GM18526 (cell line): ENCODE results near the gene SLC1A2.

Experiments used
- POLR2A ChIP-seq: IDR thresholded peaks from 3 replicates; pipeline ENCODE4 v1.6.1; 2011; ENCODE audit not compliant: insufficient read length; ENCODE audit errors: extremely low read depth

The SLC1A2 gene

GRCh38 chr11:35248558-35249323 is 170.6 kb downstream of the SLC1A2 start:
- no peak for TF ChIP-seq POLR2A

DNA sequence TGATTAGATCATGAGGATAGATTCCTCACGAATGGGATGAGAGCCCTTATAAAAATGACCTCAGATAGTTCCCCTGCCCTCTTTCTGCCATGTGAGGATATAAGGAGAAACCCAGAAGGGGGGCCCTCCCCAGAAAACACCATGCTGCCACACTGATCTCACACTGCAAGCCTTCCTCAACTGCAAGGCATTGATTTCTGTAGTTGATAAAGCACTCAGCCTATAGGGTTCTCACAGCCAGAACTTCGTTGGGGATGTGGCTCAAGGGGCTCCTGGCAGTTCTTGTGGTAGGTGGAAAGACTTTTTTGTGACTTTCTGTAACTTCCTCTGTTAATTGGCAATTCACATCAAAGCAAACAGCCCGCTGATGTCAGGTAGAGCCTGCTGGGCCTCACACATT is 171.5 kb downstream of the SLC1A2 start:
- no peak for TF ChIP-seq POLR2A

- no peak for TF ChIP-seq POLR2A
Measured at GRCh38 chr11:35247428-35247827, 171.9 kb downstream of the SLC1A2 start.

DNA sequence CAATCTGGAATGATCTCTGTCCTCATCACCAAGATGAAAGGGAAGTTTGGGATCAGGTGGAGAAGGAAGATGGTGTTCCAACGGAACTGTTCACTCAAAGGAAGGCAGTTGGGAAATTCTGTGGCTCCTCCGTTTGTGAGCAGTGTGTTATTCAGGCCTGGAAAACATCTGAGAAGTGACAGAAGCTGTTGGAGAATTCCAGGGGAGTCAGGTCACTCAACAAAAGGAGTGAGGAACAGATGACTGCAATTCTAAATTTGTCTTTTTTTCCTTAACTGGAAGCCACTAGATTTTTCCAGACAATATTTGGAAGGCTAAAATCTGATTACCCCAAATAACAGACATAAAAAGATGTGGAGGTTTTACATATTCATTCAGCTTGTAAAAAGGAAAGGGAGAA is 172.6 kb downstream of the SLC1A2 start:
- TF ChIP-seq POLR2A = no peak

DNA sequence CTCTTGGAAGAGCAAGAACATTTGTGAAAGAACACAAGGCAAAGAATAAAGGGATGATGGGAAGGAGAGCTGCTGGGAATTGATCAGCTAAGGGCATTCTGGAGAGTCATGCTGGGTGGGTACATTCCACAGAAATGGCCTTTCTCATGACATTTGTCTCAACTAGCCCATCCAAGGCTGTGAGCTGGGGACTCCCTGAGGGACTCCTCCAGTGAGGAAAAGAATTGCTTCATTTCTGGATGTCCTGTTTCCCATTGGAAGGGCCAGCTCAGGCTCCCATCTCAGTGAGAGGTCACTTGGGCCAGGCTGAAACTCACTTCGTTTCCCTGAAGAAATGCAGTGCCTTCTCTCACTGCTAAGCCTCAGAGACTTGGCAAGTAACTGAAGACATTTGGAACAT is 173.6 kb downstream of the SLC1A2 start:
- TF ChIP-seq POLR2A = no peak

DNA sequence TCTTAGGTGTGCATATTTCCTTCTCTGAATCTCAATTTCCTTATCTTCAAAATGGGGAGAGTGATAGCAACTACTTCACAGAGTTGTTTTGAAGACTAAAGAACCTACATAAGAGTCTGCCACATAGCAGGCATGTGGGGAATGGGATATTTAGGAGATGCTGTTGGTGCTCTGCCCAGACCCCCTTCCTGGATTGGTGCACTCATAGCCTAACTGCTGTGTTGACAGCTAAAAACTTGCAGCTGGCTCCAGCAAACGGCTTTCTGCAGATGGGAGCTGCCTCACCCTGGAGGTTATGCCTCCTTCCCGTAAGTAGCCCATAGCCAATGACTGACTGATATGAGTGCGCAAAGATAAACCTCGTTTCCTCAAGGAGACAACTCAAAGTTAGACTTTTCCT is 174.3 kb downstream of the SLC1A2 start:
- TF ChIP-seq POLR2A = no peak

GRCh38 chr11:35243774-35244173 is 175.6 kb downstream of the SLC1A2 start:
- no peak for TF ChIP-seq POLR2A

DNA sequence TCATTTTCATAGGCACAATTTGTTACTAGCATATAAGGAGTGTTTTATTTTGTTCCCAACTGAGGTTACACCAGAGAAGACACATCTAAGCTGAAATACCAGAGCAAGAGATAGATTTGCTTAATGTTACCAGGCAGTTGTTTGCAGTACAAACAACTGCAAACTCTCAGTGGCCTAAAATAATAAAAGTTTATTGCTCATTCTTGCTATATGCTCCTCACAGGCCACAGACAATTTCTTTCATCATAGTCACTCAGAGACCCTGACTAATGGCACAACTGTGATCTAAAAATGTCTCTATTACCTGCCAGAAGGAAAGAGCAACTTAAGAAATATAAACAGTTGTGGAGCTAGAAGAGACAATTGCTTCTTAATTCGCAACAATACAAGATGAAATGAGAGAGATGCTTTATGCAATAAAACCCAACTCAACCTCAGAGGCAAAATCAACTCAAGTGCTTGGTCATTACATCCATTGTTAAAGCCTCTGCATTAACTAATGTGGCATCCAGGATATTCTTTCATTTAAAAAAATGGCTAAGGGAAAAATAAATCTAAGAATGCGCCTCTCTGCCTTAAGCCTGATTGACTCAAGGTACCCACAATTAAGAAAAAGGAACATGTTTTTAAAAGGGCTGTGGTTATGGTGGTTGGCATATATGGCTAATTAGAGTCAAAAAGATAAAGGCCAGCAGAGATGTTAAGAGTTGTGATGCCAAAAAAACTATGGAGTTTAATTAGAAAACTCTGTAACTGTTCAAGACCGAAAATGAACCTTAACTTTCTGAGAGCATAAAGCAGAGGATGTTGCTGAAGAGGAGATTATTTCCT is 176.7 kb downstream of the SLC1A2 start:
- TF ChIP-seq POLR2A = no peak

DNA sequence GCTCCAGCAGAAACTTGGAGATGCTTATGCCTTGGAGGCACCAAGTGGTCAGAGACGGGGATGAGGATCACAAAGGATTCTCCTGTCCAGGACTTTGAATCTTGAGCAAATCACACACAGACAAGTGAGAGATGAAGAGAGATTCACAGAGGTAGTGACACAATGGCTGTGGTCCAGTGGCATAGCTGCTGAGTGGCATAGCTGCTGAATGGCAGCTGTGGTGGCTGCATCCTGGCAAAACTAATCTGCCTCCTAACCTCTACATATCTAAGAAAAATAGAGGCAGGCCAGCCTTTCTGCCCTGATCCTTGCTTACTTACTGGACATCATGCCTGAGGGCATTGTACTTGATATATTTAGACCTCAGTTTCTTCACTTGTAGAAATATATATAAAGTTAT is 177.8 kb downstream of the SLC1A2 start:
- no peak for TF ChIP-seq POLR2A

DNA sequence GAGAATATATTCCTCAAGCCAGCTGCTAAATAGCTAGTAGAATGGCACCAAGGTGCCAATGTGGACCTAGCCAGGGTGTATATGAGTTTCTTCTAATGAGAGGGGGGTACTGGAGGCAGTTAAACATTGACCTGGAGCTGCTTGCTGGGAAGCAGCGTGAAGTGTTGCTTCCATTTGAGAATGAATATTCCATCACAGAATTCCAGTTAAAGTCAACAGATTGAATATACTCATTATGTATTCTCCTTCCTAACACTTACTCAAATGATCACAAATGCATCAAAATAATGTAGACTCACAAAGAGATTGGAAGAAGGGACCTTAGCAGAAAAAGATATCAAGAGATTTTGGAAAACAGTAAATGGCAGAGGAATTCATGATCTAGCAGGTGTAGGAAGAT is 178.3 kb downstream of the SLC1A2 start:
- no peak for TF ChIP-seq POLR2A

GRCh38 chr11:35239471-35240075 is 179.8 kb downstream of the SLC1A2 start:
- TF ChIP-seq POLR2A = no peak

- TF ChIP-seq POLR2A = no peak
Measured at GRCh38 chr11:35238882-35239281, 180.5 kb downstream of the SLC1A2 start.

DNA sequence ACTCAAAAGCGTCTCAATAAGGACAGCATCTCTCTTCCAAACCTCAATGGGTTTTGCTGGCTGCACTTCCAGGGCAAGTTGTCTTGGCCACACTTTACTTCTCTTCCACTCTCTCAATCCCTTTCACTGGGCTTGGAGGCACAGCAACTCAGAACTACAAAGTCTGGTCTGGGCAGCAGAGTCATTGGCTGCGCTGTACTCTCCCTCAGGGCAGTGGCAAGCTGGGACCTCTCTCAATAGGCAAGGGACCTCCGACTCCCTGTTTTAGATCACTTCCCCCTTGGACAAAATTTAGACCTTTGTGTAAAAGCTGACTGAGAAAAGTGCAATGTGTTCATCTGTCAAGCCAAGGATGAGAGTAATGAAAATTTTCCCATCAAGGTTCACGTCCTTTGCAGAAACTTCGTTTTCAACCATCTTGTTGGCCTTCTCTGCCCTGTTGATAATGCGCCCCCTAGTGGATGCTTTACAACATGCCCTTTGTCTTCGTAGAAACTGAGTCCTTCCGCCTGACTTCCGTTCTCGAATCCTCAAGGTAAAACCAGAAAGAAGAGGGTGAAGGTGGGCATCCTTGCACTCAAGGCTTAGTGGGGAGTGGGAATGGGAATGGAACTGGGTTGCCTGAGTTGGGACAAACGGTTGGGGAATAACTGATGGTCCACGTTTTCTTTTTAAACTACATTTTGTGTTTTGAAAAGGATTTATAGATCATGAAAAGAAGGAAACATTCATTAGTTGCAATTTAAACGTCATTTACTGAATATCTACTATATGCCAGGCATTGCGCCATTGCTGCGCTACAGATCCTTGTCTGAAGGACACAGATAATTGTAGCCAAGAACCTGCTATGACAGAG is 181.3 kb downstream of the SLC1A2 start:
- TF ChIP-seq POLR2A = no peak

DNA sequence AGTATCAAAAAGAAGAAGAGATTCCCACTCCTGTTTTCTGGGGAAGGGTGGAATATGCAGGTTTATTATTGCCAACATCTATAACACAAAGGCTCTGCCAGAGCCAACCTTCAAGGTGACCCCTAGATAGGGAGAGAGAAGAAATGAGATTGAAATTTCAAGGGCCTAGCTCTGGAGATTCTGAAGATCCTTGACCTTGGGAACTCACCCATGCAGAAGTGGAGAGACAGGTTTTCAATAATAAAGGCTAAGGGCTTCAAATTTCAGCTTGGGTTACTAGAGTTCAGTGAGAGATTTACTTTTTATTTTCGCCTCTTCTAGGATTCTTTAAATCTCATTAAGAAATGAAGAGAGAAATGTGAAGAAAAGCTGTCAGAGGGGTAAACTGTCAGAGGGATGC is 182.0 kb downstream of the SLC1A2 start:
- TF ChIP-seq POLR2A = no peak

DNA sequence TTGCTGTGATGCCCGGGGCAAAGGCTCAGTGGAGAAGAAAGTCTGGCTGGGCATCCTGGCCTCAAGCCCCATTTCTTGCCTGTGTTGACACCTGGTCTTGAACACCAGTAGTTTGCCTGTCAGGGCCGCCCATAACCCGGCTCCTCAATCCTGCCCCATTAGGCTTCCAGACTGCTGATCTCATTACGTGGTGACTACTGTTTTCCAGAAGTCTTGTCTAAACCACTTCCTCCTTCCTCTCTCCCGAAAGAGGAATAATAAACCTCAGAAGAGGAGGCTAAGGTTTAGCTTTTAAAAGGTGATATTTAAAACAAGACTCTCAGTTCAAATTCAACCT is 182.7 kb downstream of the SLC1A2 start:
- TF ChIP-seq POLR2A = no peak

GRCh38 chr11:35235936-35236666 is 183.3 kb downstream of the SLC1A2 start:
- TF ChIP-seq POLR2A = no peak
